ENCODE measurements around the gene ZNF570. TPM values are rescaled to one million over a fixed set of nuclear protein-coding genes. Genes with fewer than 3 reads are reported as not detected.

ZNF570 gene
- total RNA-seq, 1 donor from 2014 or later: 5.8 TPM

- FAIRE-seq: no peak
- peaks cover 1% of the 10 kb centered on the region for H3K36me3 ChIP-seq (ENCODE audit: control insufficient read depth, insufficient read depth, low read length)
- no peak for DNase-seq (ENCODE audit: low read depth)
Measured at GRCh38 chr19:37470216-37470615, 1.1 kb downstream of the ZNF570 start.

GRCh38 chr19:37472165-37472564, 3.0 kb downstream of the ZNF570 start:
- no peak for DNase-seq (ENCODE audit: low read depth)
- Histone ChIP-seq H3K27me3 (ENCODE audit: control insufficient read depth, insufficient read depth, low read length) (no peaks in the 10 kb centered on the region), H3K36me3 (ENCODE audit: control insufficient read depth, insufficient read depth, low read length) (peaks cover 6% of the 10 kb centered on the region), H3K4me3 (ENCODE audit: low read depth, low read length) (no peak overlapping the region)
- FAIRE-seq: no peak
- TF ChIP-seq CTCF (IDR thresholded peaks at IDR 0.05; ENCODE audit: insufficient read depth, low read length, severe bottlenecking): no peak

More at GRCh38 chr19:37470216-37470615, 1.1 kb downstream of the ZNF570 start:
- no peak for TF ChIP-seq CTCF (IDR thresholded peaks at IDR 0.05; ENCODE audit: insufficient read depth, low read length, severe bottlenecking)
- no peaks in the 10 kb centered on the region for H3K27me3 ChIP-seq (ENCODE audit: control insufficient read depth, insufficient read depth, low read length)
- H3K4me3 ChIP-seq (ENCODE audit: low read depth, low read length): no peak overlapping the region

GRCh38 chr19:37484406-37485168, 15.4 kb downstream of the ZNF570 start:
- peaks cover 1% of the 10 kb centered on the region for H3K36me3 ChIP-seq (ENCODE audit: control insufficient read depth, insufficient read depth, low read length)
- no peak for TF ChIP-seq CTCF (IDR thresholded peaks at IDR 0.05; ENCODE audit: insufficient read depth, low read length, severe bottlenecking)
- no peaks in the 10 kb centered on the region for H3K27me3 ChIP-seq (ENCODE audit: control insufficient read depth, insufficient read depth, low read length)
- FAIRE-seq (peak; percentile 68), DNase-seq (ENCODE audit: low read depth) (no peak)
- no peak overlapping the region for H3K4me3 ChIP-seq (ENCODE audit: low read depth, low read length)

- DNase-seq (ENCODE audit: low read depth): no peak
- no peak for TF ChIP-seq CTCF (IDR thresholded peaks at IDR 0.05; ENCODE audit: insufficient read depth, low read length, severe bottlenecking)
- H3K27me3 ChIP-seq (ENCODE audit: control insufficient read depth, insufficient read depth, low read length): no peaks in the 10 kb centered on the region
- H3K4me3 ChIP-seq (ENCODE audit: low read depth, low read length): no peak overlapping the region
- H3K36me3 ChIP-seq (ENCODE audit: control insufficient read depth, insufficient read depth, low read length): no peaks in the 10 kb centered on the region
- no peak for FAIRE-seq
Measured at GRCh38 chr19:37492213-37492612, 23.1 kb downstream of the ZNF570 start.

- H3K4me3 ChIP-seq (ENCODE audit: low read depth, low read length): peak overlapping the region; percentile 67
- TF ChIP-seq CTCF (IDR thresholded peaks at IDR 0.05; ENCODE audit: insufficient read depth, low read length, severe bottlenecking): no peak
- no peak for DNase-seq (ENCODE audit: low read depth)
- no peaks in the 10 kb centered on the region for H3K27me3 ChIP-seq (ENCODE audit: control insufficient read depth, insufficient read depth, low read length)
- no peak for FAIRE-seq
- no peaks in the 10 kb centered on the region for H3K36me3 ChIP-seq (ENCODE audit: control insufficient read depth, insufficient read depth, low read length)
Measured at GRCh38 chr19:37505958-37506386, 36.8 kb downstream of the ZNF570 start.
